OCI-M1 (cell line): ENCODE measurements around the gene PLAC8.
"Not testable (repeated sequence)": the region's sequence is repeated elsewhere in the genome, so short reads cannot be mapped to it uniquely, and the experiment has no call there.

ENCODE experiments used
- DNase-seq: peaks from one replicate; lab custom pipeline; 2025; lab: John Stamatoyannopoulos, UW

PLAC8 gene

GRCh38 chr4:83112231-83112630, 2.3 kb downstream of the PLAC8 start:
- DNase-seq = peak; percentile 86

- not testable (repeated sequence) for DNase-seq
Measured at GRCh38 chr4:83111751-83112141, 2.8 kb downstream of the PLAC8 start.

GRCh38 chr4:83110970-83111750, 3.4 kb downstream of the PLAC8 start:
- DNase-seq = peak; percentile 21

- peak; percentile 93 for DNase-seq
Measured at GRCh38 chr4:83110223-83110945, 4.1 kb downstream of the PLAC8 start.

- no peak for DNase-seq
Measured at GRCh38 chr4:83109480-83110222, 4.9 kb downstream of the PLAC8 start.

- no peak for DNase-seq
Measured at GRCh38 chr4:83108101-83108861, 6.2 kb downstream of the PLAC8 start.

- no peak for DNase-seq
Measured at GRCh38 chr4:83107631-83108030, 6.9 kb downstream of the PLAC8 start.

GRCh38 chr4:83104991-83105390, 9.5 kb downstream of the PLAC8 start:
- no peak for DNase-seq

GRCh38 chr4:83096397-83096796, 18.1 kb downstream of the PLAC8 start:
- no peak for DNase-seq

GRCh38 chr4:83093060-83093640, 21.4 kb downstream of the PLAC8 start:
- no peak for DNase-seq

- DNase-seq = no peak
Measured at GRCh38 chr4:83089410-83090157, 24.9 kb downstream of the PLAC8 start.

GRCh38 chr4:83084956-83085355, 29.6 kb downstream of the PLAC8 start:
- not testable (repeated sequence) for DNase-seq

- DNase-seq = no peak
Measured at GRCh38 chr4:83083925-83084475, 30.5 kb downstream of the PLAC8 start.

GRCh38 chr4:83082777-83083176, 31.8 kb downstream of the PLAC8 start:
- no peak for DNase-seq

- DNase-seq = no peak
Measured at GRCh38 chr4:83080561-83080960, 34.0 kb downstream of the PLAC8 start.

- DNase-seq = no peak
Measured at GRCh38 chr4:83075311-83076095, 39.0 kb downstream of the PLAC8 start.

- not testable (repeated sequence) for DNase-seq
Measured at GRCh38 chr4:83074783-83075182, 39.7 kb downstream of the PLAC8 start.

- peak; percentile 81 for DNase-seq
Measured at GRCh38 chr4:83074086-83074704, 40.3 kb downstream of the PLAC8 start.

- no peak for DNase-seq
Measured at GRCh38 chr4:83071116-83071515, 43.4 kb downstream of the PLAC8 start.
